Panc1 (cell line): Measurements from ENCODE around the gene CCDC69. TPM values are rescaled to one million over a fixed set of nuclear protein-coding genes. Genes with fewer than 3 reads are reported as not detected.

Source experiments
- ATAC-seq: fragments of 200-7000 bp; cut with Tn5 transposase; 2 replicates; pipeline ENCODE4 v1.9.1; 2020; ENCODE audit warnings: mild to moderate bottlenecking, moderate library complexity
- BruUV-seq: library from RNA; stranded (reverse); fragments of 400-500 nt; replicated peaks from 2 replicates; lab custom pipeline; 2021; lab: Mats Ljungman, UMichigan
- CTCF ChIA-PET: fragments of 300-600 bp; sonication (Branson Sonifier 250); formaldehyde crosslinking; loops from one replicate; lab custom pipeline; 2022; ENCODE audit warnings: antibody characterized with exemption; lab: Charles Lee
- POLR2A ChIA-PET: fragments of 300-600 bp; sonication (Branson Sonifier 250); formaldehyde crosslinking; loops from one replicate; lab custom pipeline; 2022; ENCODE audit warnings: antibody characterized with exemption; lab: Charles Lee
- DNase-seq: peaks from one replicate; pipeline ENCODE4 v3.0.0-alpha.2; 2010; ENCODE audit warnings: low read depth, low spot score
- H3K27ac ChIP-seq: 2 replicates; pipeline ENCODE4 v1.5.1; 2011; ENCODE audit warnings: mild to moderate bottlenecking, low read length, inconsistent platforms
- H3K27me3 ChIP-seq: fragments of 200-500 bp; sonication (Bioruptor generic); 2 replicates; pipeline ENCODE4 v1.6.0; 2014; ENCODE audit warnings: low read length, inconsistent platforms; ENCODE audit not compliant: control insufficient read depth, insufficient read depth
- H3K36me3 ChIP-seq: fragments of 200-500 bp; sonication (Bioruptor generic); 2 replicates; pipeline ENCODE4 v1.5.1; 2014; ENCODE audit warnings: inconsistent platforms, mild to moderate bottlenecking, low read length, moderate library complexity; ENCODE audit not compliant: control insufficient read depth, insufficient read depth
- H3K4me1 ChIP-seq: 2 replicates; pipeline ENCODE4 v1.5.1; 2011; ENCODE audit warnings: inconsistent platforms, mild to moderate bottlenecking, low read length, moderate library complexity; ENCODE audit not compliant: control insufficient read depth, insufficient read depth
- H3K4me3 ChIP-seq, 2 experiments: 2 replicates each; pipeline ENCODE4 v1.5.1; 2011 to 2012; ENCODE audit warnings: low read depth in 2 of 2, low read length in 2 of 2, mild to moderate bottlenecking in 2 of 2, inconsistent platforms in 1 of 2, moderate library complexity in 1 of 2
- H3K9me3 ChIP-seq: fragments of 200-500 bp; sonication (Bioruptor generic); 2 replicates; pipeline ENCODE4 v1.5.1; 2014; ENCODE audit warnings: low read depth, mild to moderate bottlenecking, inconsistent platforms, low read length, moderate library complexity; ENCODE audit not compliant: control insufficient read depth, insufficient read depth
- POLR2AphosphoS5 ChIP-seq: IDR thresholded peaks from 2 replicates; pipeline ENCODE4 v1.6.1; 2012; ENCODE audit warnings: mild to moderate bottlenecking, low read depth, low read length, moderate library complexity
- SIN3A ChIP-seq: IDR thresholded peaks from 2 replicates; pipeline ENCODE4 v1.6.1; 2012; ENCODE audit warnings: low read depth, mild to moderate bottlenecking, low read length, moderate library complexity, borderline replicate concordance; ENCODE audit not compliant: insufficient read depth
- TCF7L2 ChIP-seq: IDR thresholded peaks from 2 replicates; pipeline ENCODE4 v1.6.1; 2011; ENCODE audit warnings: mild to moderate bottlenecking, low read depth, low read length, inconsistent platforms
- in situ Hi-C: cut with HindIII; loops from 2 replicates; pipeline ENCODE4 v1.10.0; 2016; ENCODE audit warnings: low sequenced_read_pairs, low pct_unique_long_range_greater_than_20kb
- intact Hi-C: fragments of 100-400 bp; cut with micrococcal nuclease; formaldehyde crosslinking; loops from one replicate; pipeline ENCODE4 v1.10.0; 2022; ENCODE audit not compliant: unreplicated experiment
- total RNA-seq: library from RNA; stranded (reverse); gene quantifications from one replicate; pipeline ENCODE4 v1.2.1, GENCODE V29; 2021; ENCODE audit not compliant: unreplicated experiment
- TF ChIP-seq, protein P1 (sequence below): fragments of 450-650 bp; IDR thresholded peaks from 2 replicates; pipeline ENCODE4 v1.5.1; 2017; ENCODE audit warnings: mild to moderate bottlenecking
- TF ChIP-seq, protein P2 (sequence below), 2 experiments: IDR thresholded peaks; 2 replicates each; pipeline ENCODE4 v1.6.1; 2011 to 2012; ENCODE audit warnings: low read depth in 2 of 2, control low read depth in 1 of 2, low read length in 1 of 2, mild to moderate bottlenecking in 1 of 2, moderate library complexity in 1 of 2; ENCODE audit not compliant: insufficient read depth in 1 of 2

The CCDC69 gene
- total RNA-seq, 1 experiment from 2014 or later: 2.1 TPM

DNA sequence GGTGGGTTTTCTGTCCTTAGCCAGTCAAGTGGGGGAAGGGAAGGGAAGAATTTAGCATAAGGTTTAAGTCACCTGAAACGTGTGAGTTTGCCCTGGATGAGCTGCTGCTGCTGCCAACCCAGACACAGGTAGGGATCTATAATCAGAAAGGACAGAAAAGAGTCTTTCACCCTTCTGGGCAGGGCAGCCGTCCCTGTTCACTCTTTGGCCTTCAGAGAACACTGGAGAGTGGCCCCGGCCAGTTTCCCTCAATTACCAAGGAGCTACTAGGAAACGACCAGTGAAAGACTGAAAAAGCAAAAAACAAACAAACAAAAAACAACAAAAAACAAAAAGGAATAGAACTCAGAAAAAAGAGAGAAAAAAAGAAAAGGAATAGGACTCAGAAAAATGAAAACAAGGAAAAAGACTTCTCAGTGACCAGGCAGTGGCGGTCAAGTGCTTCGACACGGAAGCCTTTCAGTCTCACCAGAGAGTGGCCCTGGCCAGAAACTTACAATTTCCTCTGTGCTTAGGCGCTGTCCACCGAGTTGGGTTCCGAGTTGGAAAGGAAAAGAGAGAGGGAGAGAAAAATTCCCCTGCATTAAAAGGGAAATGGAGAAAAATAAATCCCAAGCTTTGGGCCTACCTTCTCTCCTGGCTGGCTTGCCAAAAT, 26.6 kb upstream of the CCDC69 start:
- ChIA-PET CTCF (no interaction called here), POLR2A (no interaction called here)
- no peak for DNase-seq
- in situ Hi-C loops (no loop called here), intact Hi-C loops (no loop called here)
- BruUV-seq: no TSS peak
- Histone ChIP-seq H3K9me3 (no peaks in the 10 kb centered on the region), H3K27ac (peak overlapping the region; percentile 35), H3K4me1 (peaks cover 7% of the 10 kb centered on the region; the same call in 1 of the 2 replicates), H3K36me3 (no peaks in the 10 kb centered on the region; the same call in 1 of the 2 replicates), H3K27me3 (no peaks in the 10 kb centered on the region; the same call in 1 of the 2 replicates), H3K4me3 (0 out of 4 replicates have a peak overlapping the region, but pooled peaks of 1 of the 2 experiments have one; percentile 4)
- TF ChIP-seq SIN3A (no peak), POLR2AphosphoS5 (no peak)
- TF ChIP-seq, protein P1, sequence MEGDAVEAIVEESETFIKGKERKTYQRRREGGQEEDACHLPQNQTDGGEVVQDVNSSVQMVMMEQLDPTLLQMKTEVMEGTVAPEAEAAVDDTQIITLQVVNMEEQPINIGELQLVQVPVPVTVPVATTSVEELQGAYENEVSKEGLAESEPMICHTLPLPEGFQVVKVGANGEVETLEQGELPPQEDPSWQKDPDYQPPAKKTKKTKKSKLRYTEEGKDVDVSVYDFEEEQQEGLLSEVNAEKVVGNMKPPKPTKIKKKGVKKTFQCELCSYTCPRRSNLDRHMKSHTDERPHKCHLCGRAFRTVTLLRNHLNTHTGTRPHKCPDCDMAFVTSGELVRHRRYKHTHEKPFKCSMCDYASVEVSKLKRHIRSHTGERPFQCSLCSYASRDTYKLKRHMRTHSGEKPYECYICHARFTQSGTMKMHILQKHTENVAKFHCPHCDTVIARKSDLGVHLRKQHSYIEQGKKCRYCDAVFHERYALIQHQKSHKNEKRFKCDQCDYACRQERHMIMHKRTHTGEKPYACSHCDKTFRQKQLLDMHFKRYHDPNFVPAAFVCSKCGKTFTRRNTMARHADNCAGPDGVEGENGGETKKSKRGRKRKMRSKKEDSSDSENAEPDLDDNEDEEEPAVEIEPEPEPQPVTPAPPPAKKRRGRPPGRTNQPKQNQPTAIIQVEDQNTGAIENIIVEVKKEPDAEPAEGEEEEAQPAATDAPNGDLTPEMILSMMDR: no peak
- TF ChIP-seq, protein P2, sequence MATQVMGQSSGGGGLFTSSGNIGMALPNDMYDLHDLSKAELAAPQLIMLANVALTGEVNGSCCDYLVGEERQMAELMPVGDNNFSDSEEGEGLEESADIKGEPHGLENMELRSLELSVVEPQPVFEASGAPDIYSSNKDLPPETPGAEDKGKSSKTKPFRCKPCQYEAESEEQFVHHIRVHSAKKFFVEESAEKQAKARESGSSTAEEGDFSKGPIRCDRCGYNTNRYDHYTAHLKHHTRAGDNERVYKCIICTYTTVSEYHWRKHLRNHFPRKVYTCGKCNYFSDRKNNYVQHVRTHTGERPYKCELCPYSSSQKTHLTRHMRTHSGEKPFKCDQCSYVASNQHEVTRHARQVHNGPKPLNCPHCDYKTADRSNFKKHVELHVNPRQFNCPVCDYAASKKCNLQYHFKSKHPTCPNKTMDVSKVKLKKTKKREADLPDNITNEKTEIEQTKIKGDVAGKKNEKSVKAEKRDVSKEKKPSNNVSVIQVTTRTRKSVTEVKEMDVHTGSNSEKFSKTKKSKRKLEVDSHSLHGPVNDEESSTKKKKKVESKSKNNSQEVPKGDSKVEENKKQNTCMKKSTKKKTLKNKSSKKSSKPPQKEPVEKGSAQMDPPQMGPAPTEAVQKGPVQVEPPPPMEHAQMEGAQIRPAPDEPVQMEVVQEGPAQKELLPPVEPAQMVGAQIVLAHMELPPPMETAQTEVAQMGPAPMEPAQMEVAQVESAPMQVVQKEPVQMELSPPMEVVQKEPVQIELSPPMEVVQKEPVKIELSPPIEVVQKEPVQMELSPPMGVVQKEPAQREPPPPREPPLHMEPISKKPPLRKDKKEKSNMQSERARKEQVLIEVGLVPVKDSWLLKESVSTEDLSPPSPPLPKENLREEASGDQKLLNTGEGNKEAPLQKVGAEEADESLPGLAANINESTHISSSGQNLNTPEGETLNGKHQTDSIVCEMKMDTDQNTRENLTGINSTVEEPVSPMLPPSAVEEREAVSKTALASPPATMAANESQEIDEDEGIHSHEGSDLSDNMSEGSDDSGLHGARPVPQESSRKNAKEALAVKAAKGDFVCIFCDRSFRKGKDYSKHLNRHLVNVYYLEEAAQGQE (IDR thresholded peaks at IDR 0.05; ENCODE audit: insufficient read depth in 1 of 2, low read depth in 2 of 2, low read length in 1 of 2): peak in 1 of 2 experiments; percentile 40; a peak in 2 of 4 replicates
- ATAC-seq: no peak

DNA sequence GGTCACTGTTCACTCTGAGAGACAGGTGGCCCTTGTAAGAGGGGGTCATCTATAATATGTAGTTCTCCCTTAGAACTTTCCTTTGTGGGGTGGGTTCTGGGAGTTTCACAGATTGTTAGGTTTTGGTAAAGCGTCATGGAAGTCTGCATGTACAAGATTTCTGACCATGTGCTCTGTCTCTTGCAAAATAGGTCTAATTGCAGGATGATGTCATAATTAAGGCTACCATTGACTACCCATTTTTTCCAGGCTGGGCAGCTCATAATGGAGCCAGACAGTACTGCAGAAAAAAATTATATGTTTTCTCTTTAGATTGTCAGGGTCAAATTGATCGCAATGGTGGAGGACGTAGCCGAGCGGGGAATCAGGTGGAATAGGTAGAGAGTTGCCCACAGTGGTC, 25.4 kb upstream of the CCDC69 start:
- DNase-seq: no peak
- ChIA-PET CTCF (no interaction called here), POLR2A (no interaction called here)
- Histone ChIP-seq H3K36me3 (no peaks in the 10 kb centered on the region; the same call in 1 of the 2 replicates), H3K4me3 (no peak overlapping the region), H3K27me3 (no peaks in the 10 kb centered on the region; the same call in 1 of the 2 replicates), H3K27ac (no peak overlapping the region), H3K4me1 (peaks cover 7% of the 10 kb centered on the region; the same call in 1 of the 2 replicates), H3K9me3 (no peaks in the 10 kb centered on the region)
- in situ Hi-C loops (no loop called here), intact Hi-C loops (no loop called here)
- ATAC-seq: no peak
- TF ChIP-seq POLR2AphosphoS5: no peak
- TF ChIP-seq, protein P2 (IDR thresholded peaks at IDR 0.05; ENCODE audit: insufficient read depth in 1 of 2, low read depth in 2 of 2, low read length in 1 of 2): no peak
- TF ChIP-seq, protein P1: no peak
- TF ChIP-seq SIN3A: no peak
- no peak for TF ChIP-seq TCF7L2
- BruUV-seq: no TSS peak
